GM19238 (cell line): ENCODE data around the gene KLF7.

ENCODE experiments used
- DNase-seq: peaks from one replicate; pipeline ENCODE4 v3.0.0; 2011; ENCODE audit warnings: low spot score; ENCODE audit not compliant: insufficient read length

KLF7 gene

GRCh38 chr2:207165121-207166038 is at the start of gene KLF7:
TSS of gene KLF7 (minus strand) at chr2:207165948. CDS start at chr2:207165568, 380 bp downstream.
- peak; percentile 16 for DNase-seq

GRCh38 chr2:207215308-207215707 is 49.6 kb upstream of the KLF7 start:
- no peak for DNase-seq

GRCh38 chr2:207214446-207214845 is 48.7 kb upstream of the KLF7 start:
- no peak for DNase-seq

- DNase-seq, result no peak
Observed at GRCh38 chr2:207206011-207206410, 40.3 kb upstream of the KLF7 start.

- no peak for DNase-seq
Observed at GRCh38 chr2:207205173-207205957, 39.6 kb upstream of the KLF7 start.

GRCh38 chr2:207203056-207203455 is 37.3 kb upstream of the KLF7 start:
- no peak for DNase-seq

GRCh38 chr2:207202645-207203044 is 36.9 kb upstream of the KLF7 start:
- no peak for DNase-seq

- no peak for DNase-seq
Observed at GRCh38 chr2:207201416-207201815, 35.7 kb upstream of the KLF7 start.

- no peak for DNase-seq
Observed at GRCh38 chr2:207200136-207200535, 34.4 kb upstream of the KLF7 start.

GRCh38 chr2:207194028-207194427 is 28.3 kb upstream of the KLF7 start:
- no peak for DNase-seq

GRCh38 chr2:207188626-207189419 is 23.1 kb upstream of the KLF7 start:
- no peak for DNase-seq

- no peak for DNase-seq
Observed at GRCh38 chr2:207185372-207185771, 19.6 kb upstream of the KLF7 start.

- no peak for DNase-seq
Observed at GRCh38 chr2:207184768-207185167, 19.0 kb upstream of the KLF7 start.

GRCh38 chr2:207184348-207184747 is 18.6 kb upstream of the KLF7 start:
- DNase-seq, result no peak

GRCh38 chr2:207183506-207183905 is 17.8 kb upstream of the KLF7 start:
- DNase-seq, result no peak

- DNase-seq, result no peak
Observed at GRCh38 chr2:207182911-207183310, 17.2 kb upstream of the KLF7 start.

GRCh38 chr2:207181526-207182274 is 16.0 kb upstream of the KLF7 start:
- no peak for DNase-seq

- DNase-seq, result no peak
Observed at GRCh38 chr2:207180741-207181140, 15.0 kb upstream of the KLF7 start.

GRCh38 chr2:207176247-207176646 is 10.5 kb upstream of the KLF7 start:
- DNase-seq, result no peak

- no peak for DNase-seq
Observed at GRCh38 chr2:207173641-207174040, 7.9 kb upstream of the KLF7 start.
